PFSK-1 (cell line): ENCODE measurements around the gene PODXL2.

Experiments used
- FOXP2 ChIP-seq: optimal IDR thresholded peaks from 2 replicates; pipeline ENCODE3; 2011; ENCODE audit warnings: borderline replicate concordance, control low read depth, inconsistent platforms; ENCODE audit not compliant: insufficient read depth; ENCODE audit errors: extremely low read length, extremely low read depth
- POLR2AphosphoS5 ChIP-seq: IDR thresholded peaks from 2 replicates; pipeline ENCODE4 v1.6.1; 2012; ENCODE audit warnings: low read depth, mild to moderate bottlenecking, control low read depth, low read length, moderate library complexity
- SIN3A ChIP-seq: IDR thresholded peaks from 2 replicates; pipeline ENCODE4 v1.6.1; 2012; ENCODE audit warnings: mild to moderate bottlenecking, low read length, moderate library complexity, borderline replicate concordance; ENCODE audit not compliant: insufficient read depth
- TAF1 ChIP-seq: IDR thresholded peaks from 2 replicates; pipeline ENCODE4 v1.6.1; 2012; ENCODE audit warnings: low read length, control low read depth, borderline replicate concordance; ENCODE audit not compliant: insufficient read depth
- TF ChIP-seq, protein P1 (sequence below), 2 experiments: IDR thresholded peaks; 2 replicates each; pipeline versions ENCODE4 v1.6.1 to v1.8.0; 2011 to 2012; ENCODE audit warnings: low read depth in 2 of 2, low read length in 2 of 2, control low read depth in 1 of 2, inconsistent platforms in 1 of 2, mild to moderate bottlenecking in 1 of 2, moderate library complexity in 1 of 2; ENCODE audit not compliant: insufficient read depth in 1 of 2

PODXL2 gene

DNA sequence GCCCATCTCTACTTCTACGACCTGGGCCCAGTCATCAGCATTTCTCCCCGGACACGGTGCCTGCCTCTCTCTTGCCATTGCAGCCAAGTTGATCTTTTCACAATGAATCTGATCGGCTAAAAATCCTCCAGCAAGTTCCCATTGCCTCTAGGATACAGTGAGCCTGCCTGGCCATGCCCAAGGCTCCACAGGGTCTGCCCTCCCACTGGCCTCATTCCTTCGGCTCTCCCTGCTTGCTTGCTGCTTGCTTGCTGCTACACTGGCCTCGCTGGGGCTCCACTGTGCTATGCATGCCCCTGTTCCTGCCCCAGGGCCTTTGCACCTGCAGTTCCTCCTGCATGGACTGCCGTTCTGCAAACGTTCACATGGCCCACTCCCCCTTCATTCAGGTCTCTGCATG, 45.8 kb downstream of the PODXL2 start:
- no peak for TF ChIP-seq SIN3A
- TF ChIP-seq, protein P1, sequence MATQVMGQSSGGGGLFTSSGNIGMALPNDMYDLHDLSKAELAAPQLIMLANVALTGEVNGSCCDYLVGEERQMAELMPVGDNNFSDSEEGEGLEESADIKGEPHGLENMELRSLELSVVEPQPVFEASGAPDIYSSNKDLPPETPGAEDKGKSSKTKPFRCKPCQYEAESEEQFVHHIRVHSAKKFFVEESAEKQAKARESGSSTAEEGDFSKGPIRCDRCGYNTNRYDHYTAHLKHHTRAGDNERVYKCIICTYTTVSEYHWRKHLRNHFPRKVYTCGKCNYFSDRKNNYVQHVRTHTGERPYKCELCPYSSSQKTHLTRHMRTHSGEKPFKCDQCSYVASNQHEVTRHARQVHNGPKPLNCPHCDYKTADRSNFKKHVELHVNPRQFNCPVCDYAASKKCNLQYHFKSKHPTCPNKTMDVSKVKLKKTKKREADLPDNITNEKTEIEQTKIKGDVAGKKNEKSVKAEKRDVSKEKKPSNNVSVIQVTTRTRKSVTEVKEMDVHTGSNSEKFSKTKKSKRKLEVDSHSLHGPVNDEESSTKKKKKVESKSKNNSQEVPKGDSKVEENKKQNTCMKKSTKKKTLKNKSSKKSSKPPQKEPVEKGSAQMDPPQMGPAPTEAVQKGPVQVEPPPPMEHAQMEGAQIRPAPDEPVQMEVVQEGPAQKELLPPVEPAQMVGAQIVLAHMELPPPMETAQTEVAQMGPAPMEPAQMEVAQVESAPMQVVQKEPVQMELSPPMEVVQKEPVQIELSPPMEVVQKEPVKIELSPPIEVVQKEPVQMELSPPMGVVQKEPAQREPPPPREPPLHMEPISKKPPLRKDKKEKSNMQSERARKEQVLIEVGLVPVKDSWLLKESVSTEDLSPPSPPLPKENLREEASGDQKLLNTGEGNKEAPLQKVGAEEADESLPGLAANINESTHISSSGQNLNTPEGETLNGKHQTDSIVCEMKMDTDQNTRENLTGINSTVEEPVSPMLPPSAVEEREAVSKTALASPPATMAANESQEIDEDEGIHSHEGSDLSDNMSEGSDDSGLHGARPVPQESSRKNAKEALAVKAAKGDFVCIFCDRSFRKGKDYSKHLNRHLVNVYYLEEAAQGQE (IDR thresholded peaks at IDR 0.05; ENCODE audit: insufficient read depth in 1 of 2, low read depth in 2 of 2, low read length in 2 of 2) = no peak
- no peak for TF ChIP-seq POLR2AphosphoS5
- no peak for TF ChIP-seq FOXP2
- TF ChIP-seq TAF1 = no peak

DNA sequence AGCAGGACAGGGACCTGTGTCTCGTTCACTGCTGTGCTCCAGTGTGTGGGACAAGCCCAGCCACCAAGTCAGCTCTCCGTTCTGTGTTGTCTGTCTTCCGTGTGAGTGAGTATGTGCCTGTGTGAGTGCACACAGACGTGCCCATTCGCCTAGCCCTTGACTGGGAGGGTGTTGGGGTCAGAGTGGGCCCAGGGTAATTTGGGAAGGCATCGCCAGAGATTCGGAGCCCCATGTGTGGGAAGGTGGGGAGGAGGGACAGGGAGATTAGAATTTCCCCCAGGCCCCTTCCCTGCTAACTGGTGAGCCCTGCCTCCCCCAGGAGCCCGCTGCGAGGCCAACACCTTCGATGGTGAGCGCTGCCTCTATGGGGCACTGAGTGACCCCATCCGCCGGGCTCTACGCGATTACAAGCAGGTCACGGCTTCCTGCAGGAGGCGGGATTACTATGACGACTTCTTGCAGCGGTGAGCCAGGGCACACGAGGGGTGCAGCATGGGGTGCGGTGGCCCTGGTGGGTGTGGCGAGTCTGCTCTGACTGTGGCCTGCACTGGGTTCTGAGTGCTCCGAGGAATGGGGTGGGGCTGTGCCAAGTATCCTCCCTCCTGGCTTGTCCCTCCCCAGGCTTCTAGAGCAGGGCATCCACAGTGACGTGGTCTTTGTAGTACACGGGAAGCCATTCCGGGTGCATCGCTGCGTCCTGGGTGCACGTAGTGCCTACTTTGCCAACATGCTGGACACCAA, 46.8 kb downstream of the PODXL2 start:
- TF ChIP-seq SIN3A = no peak
- TF ChIP-seq POLR2AphosphoS5 = peak; percentile 25; the same call in 1 of the 2 replicates

DNA sequence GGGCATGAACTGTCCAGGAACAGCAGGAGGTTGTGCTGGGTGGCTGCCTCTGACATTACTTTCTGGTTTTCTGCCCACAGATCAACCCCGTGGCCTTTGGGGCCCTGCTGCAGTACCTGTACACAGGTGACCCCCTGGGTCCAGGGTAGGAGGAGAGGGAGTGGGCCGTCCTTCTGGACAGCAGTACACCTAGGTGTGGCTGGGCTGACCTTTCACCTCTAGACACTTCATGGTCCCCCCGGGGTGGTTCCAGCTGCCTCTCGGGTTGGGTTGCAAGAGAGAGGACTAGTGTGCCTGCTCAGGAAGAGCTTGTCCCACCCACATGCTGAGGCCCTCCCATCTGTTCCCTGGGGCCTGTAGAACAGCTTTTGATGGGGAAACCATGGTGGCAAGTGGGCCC, 47.5 kb downstream of the PODXL2 start:
- TF ChIP-seq TAF1 (no peak), FOXP2 (no peak), POLR2AphosphoS5 (no peak), SIN3A (no peak)
- TF ChIP-seq, protein P1 (IDR thresholded peaks at IDR 0.05; ENCODE audit: insufficient read depth in 1 of 2, low read depth in 2 of 2, low read length in 2 of 2) = no peak

DNA sequence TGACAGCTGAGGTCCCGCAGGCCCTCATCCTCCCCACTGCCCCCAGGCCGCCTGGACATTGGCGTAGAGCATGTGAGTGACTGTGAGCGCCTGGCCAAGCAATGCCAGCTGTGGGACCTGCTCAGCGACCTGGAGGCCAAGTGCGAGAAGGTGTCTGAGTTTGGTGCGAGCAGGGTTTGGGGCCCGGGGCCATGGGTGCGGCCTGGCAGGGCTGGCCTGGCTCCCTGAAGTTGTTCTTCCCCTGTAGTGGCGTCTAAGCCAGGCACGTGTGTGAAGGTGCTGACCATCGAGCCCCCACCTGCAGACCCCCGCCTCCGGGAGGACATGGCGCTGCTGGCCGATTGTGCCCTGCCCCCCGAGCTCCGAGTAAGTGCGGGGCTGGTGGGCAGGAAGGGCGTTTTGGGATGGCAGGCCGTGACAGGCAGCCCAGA, 48.0 kb downstream of the PODXL2 start:
- TF ChIP-seq SIN3A = peak; percentile 32; the same call in 1 of the 2 replicates
- TF ChIP-seq, protein P1 (IDR thresholded peaks at IDR 0.05; ENCODE audit: insufficient read depth in 1 of 2, low read depth in 2 of 2, low read length in 2 of 2) = no peak

DNA sequence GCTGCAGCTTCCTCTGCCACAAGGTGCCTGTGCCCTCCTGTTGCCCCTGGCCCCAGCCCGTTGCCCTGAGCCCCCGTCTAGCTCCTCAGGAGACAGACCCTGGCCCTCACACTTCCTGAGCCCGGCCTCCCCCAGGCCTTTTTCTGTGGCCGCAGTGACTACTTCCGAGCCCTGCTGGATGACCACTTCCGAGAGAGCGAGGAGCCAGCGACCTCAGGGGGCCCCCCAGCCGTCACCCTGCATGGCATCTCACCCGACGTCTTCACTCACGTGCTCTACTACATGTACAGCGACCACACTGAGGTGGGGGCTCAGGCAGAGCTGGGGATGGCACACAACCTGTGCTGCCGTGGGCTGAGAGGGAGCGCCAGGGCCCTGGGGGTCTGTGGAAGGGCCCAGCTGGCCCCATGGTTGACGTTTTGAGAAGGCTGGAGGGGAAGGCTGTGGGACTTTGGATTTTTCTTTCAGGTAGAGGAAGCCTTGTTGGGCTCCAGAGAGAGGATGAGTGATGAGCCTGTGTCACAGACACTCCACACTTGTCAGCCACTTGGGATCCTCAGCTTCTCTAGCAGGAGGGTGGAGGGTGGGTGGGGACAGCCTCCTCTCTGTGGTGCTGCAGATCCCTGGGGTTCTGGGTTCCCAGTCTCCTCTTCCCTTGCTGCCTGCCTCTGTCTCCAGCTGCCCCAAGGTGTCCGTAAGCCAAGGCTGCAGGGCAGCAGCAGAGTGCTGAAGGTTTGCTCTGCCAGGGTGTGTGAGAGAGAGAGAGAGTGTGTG, 48.7 kb downstream of the PODXL2 start:
- TF ChIP-seq POLR2AphosphoS5 = 0 out of 2 replicates have a peak, but pooled peaks have one; percentile 8
- TF ChIP-seq, protein P1 (IDR thresholded peaks at IDR 0.05; ENCODE audit: insufficient read depth in 1 of 2, low read depth in 2 of 2, low read length in 2 of 2) = no peak
